ENCODE data around the gene ARAP1. TPM values are rescaled to one million over a fixed set of nuclear protein-coding genes. Genes with fewer than 3 reads are reported as not detected.

The ARAP1 gene
- total RNA-seq, 2 experiments from 2014 or later = 77.7 to 91.5 TPM

DNA sequence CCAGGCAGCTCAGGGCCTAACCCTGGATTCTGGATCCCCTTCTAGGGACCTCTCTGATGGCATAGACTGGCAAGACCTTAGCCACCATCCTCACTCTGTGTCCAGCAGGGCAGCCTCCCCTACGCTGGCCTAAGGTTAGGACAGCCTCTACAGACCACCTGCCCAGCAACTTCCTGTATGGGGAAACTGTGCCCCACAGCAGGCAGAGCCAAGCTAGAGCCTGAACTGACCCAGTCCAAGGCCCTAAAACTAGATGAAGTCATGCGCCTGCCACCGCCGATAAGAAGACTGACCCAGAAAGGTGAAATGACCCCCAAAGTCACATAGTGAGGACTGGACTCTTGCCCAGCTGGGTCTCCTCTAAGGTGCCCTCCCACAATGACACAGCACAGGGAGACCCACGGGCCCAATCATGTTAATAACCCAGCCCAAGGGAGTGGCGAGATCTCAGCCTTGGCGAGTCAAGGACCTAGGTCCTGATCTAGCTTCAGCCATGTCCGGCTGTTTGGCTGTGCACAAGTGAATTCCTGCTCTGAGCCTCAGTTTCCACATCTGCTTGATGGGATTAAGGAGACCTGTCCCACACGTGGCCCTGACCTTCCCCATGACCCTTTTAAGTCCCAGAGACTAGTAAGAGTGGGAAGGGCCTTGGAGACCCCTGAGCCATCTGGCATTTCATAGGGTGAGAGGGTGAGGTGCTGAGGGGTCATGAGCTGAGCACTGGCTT, 24.1 kb upstream of the ARAP1 start:
- H3K36me3 Mint-ChIP-seq (ENCODE audit: low read depth) = no peaks in the 10 kb centered on the region
- TF ChIP-seq, protein P1, sequence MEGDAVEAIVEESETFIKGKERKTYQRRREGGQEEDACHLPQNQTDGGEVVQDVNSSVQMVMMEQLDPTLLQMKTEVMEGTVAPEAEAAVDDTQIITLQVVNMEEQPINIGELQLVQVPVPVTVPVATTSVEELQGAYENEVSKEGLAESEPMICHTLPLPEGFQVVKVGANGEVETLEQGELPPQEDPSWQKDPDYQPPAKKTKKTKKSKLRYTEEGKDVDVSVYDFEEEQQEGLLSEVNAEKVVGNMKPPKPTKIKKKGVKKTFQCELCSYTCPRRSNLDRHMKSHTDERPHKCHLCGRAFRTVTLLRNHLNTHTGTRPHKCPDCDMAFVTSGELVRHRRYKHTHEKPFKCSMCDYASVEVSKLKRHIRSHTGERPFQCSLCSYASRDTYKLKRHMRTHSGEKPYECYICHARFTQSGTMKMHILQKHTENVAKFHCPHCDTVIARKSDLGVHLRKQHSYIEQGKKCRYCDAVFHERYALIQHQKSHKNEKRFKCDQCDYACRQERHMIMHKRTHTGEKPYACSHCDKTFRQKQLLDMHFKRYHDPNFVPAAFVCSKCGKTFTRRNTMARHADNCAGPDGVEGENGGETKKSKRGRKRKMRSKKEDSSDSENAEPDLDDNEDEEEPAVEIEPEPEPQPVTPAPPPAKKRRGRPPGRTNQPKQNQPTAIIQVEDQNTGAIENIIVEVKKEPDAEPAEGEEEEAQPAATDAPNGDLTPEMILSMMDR (IDR thresholded peaks at IDR 0.05) = no peak
- ChIA-PET POLR2A (interaction anchor here (0.6 kb wide), 1 partner anchor 49 kb away, joined by 3 read pairs; no protein-coding TSS in a partner anchor), CTCF (interaction anchor here (0.6 to 4.0 kb wide), 4 partner anchors 9 to 51 kb away, joined by 3 to 16 read pairs (median 10); partner anchors contain the start of gene STARD10)
- no peaks in the 10 kb centered on the region for H3K27me3 Mint-ChIP-seq
- H3K4me1 Mint-ChIP-seq (ENCODE audit: low read depth) = peaks cover 5% of the 10 kb centered on the region
- H3K27ac Mint-ChIP-seq = no peak overlapping the region
- H3K9me3 Mint-ChIP-seq = no peaks in the 10 kb centered on the region
- intact Hi-C loops (cut with micrococcal nuclease) = no loop called here
- no peak overlapping the region for H3K4me3 Mint-ChIP-seq
- DNase-seq (no peak), ATAC-seq (no peak)

DNA sequence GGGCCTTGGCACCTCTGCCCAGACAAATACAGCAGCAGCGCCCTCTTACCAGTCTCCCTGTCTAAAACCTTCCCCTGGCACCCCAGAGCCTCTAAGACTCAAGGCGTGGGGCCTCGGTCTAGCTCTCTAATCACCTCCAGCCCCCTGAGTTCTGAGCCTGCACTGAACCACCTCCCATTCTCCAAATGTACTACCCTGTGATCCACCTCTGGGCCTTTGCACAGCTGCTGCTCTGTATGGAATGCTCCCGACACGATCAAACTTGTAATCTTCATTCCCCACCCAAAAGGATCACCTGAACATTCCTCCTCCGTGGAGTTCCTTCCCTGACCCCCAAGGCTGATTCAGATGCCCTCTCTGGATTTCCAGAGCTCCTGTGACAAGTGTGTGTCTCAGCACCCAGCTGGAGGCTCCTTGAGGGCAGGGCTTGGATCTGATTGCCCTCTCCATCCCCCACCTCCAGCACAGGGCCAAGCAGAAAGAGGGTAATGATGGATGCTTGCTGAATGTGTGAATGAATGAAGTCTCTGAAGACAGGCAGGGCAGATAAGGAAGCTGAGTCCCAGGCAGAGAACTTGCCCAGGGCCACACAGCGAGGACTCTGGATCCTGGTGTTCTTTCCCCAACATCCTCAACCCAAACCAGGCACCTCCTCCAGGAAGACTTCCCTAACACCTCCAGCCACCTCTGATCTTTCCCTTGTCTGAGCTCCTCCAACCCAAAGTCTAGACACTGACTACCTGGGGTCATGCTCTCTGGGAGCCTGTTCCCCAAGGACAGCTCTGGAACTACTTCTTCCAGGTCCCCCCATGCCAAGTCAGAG, 23.3 kb upstream of the ARAP1 start:
- CTCF ChIA-PET = interaction anchor here (0.6 to 4.0 kb wide), 4 partner anchors 8 to 50 kb away, joined by 3 to 16 read pairs (median 10); partner anchors contain the start of gene STARD10
- Mint-ChIP-seq H3K36me3 (ENCODE audit: low read depth) (no peaks in the 10 kb centered on the region), H3K4me3 (no peak overlapping the region), H3K9me3 (no peaks in the 10 kb centered on the region), H3K4me1 (ENCODE audit: low read depth) (no peaks in the 10 kb centered on the region), H3K27ac (no peak overlapping the region), H3K27me3 (no peaks in the 10 kb centered on the region)
- POLR2A ChIA-PET = interaction anchor here (0.6 kb wide), 1 partner anchor 48 kb away, joined by 3 read pairs; no protein-coding TSS in a partner anchor
- no peak for DNase-seq
- intact Hi-C loops (cut with micrococcal nuclease) = no loop called here
- ATAC-seq = no peak
- TF ChIP-seq, protein P1 (IDR thresholded peaks at IDR 0.05) = no peak

DNA sequence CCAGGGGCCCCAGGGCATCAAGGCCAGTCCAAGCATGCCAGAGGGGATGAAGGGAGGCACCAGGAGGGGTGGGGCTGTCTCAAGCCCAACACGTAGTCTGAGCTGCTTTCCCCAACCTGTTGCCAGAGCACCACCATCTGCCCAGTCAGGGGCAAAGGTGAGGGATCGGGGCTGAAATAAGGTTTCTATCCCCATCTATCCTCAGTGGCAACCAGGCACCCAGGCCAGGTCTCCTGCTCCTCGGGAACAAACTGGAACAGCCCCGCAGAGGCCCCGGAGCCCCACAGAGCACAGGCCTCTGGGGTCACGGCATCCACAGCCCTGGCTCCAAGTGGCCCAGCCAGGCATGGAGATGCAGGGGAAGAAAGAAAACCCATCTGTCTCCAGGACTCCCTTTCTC, 22.3 kb upstream of the ARAP1 start:
- H3K4me3 Mint-ChIP-seq = no peak overlapping the region
- ChIA-PET POLR2A (no interaction called here), CTCF (interaction anchor here (1.1 to 3.5 kb wide), 2 partner anchors 19 to 49 kb away, joined by 3 to 16 read pairs; partner anchors contain the start of gene STARD10)
- no peak overlapping the region for H3K27ac Mint-ChIP-seq
- DNase-seq = no peak
- no peaks in the 10 kb centered on the region for H3K27me3 Mint-ChIP-seq
- TF ChIP-seq, protein P1 (IDR thresholded peaks at IDR 0.05) = no peak
- H3K4me1 Mint-ChIP-seq (ENCODE audit: low read depth) = no peaks in the 10 kb centered on the region
- intact Hi-C loops (cut with micrococcal nuclease) = no loop called here
- ATAC-seq = no peak
- H3K36me3 Mint-ChIP-seq (ENCODE audit: low read depth) = no peaks in the 10 kb centered on the region
- H3K9me3 Mint-ChIP-seq = no peaks in the 10 kb centered on the region

DNA sequence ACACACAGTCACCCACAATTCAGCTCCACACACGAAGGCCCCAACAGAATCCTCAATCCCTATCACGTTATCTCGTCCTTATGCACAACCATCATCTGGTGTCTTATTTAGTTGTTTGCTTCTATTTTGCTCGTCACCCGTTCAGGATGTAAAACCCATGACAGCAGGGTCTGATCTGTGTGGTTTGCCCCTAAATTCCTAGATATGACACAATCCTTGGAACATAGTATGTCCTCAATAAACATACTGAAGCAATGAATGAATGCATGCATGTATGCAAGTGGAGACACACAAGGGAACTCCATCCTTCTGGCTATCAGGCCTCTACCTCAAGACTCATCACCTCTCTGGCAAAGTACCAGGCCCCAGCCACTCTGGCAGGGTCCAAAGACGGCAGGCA, 21.5 kb upstream of the ARAP1 start:
- CTCF ChIA-PET = interaction anchor here (1.1 to 3.5 kb wide), 2 partner anchors 20 to 48 kb away, joined by 3 to 16 read pairs; partner anchors contain the start of gene STARD10
- H3K27me3 Mint-ChIP-seq = no peaks in the 10 kb centered on the region
- H3K4me1 Mint-ChIP-seq (ENCODE audit: low read depth) = no peaks in the 10 kb centered on the region
- POLR2A ChIA-PET = no interaction called here
- no peaks in the 10 kb centered on the region for H3K36me3 Mint-ChIP-seq (ENCODE audit: low read depth)
- DNase-seq (no peak), ATAC-seq (no peak)
- H3K9me3 Mint-ChIP-seq = no peaks in the 10 kb centered on the region
- TF ChIP-seq, protein P1 (IDR thresholded peaks at IDR 0.05) = no peak
- H3K27ac Mint-ChIP-seq = no peak overlapping the region
- intact Hi-C loops (cut with micrococcal nuclease) = no loop called here
- H3K4me3 Mint-ChIP-seq = no peak overlapping the region

All from activated CD8-positive, alpha-beta T cell treated with anti-CD3 and anti-CD28 coated beads for 36 hours (primary cell).